HG03354 (cell line): ENCODE results near the gene ZNF256.

Source experiments
- ATAC-seq: cut with Tn5 transposase; IDR thresholded peaks from one replicate; pipeline ENCODE4 v1.9.1; 2021; ENCODE audit warnings: mild to moderate bottlenecking; ENCODE audit not compliant: unreplicated experiment, poor library complexity, severe bottlenecking

The ZNF256 gene

DNA sequence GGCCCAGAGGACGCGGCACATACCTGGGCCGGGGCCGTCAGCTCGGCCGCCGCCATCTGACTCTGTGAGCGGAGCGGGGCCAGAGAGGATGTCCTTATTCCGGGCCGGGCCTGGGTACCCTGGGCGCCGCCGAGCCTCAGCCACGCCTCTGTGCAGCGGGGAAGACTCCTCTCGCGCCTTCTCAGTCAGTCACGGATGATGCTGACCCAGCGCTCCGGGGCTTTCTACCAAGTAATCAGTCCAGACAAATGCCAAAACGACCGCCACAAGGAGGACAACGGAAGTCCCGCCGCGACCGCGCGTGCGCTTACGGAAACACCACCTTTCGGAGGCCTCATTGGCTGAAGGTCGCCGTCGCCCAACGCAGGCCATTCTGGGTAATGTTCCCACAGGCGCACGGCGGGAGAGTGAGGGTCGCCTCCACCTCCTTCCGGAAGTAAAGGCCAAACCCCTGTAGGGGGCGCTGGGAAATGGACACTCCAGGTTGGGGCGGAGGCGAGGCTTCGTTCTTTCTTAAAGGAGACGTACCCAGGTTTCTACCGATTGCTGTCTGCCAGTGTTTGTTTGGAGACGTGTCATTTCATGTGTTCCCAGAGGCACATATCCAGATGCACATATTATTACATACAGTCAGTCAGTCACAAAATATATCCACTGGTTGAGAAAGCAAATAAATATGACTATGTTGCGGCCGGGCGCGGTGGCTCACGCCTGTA is at the start of gene ZNF256:
Gene ZNF256 (minus strand): TSS at position 288 of the 716 bp plus-strand sequence. CDS start 232 bp downstream, at position 56.
- ATAC-seq = peak; percentile 95

DNA sequence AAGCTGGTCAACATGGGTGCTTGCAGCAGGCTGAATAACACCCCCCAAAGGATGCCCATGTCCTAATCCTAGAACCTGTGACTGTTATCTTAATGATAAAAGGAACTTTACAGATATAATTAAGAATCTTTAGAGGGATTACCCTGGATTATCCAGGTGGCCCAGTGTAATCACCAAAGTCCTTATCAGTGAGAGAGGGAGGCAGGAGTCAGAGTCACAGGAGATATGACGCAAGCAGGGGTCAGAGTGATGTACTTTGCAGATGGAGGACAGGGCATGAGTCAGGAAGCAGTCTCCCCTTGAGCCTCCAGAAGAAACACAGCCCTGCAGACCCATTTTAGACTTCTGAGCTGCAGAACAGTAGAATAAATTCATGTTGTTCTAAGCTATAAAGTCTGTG is 45.3 kb upstream of the ZNF256 start:
- no peak for ATAC-seq

DNA sequence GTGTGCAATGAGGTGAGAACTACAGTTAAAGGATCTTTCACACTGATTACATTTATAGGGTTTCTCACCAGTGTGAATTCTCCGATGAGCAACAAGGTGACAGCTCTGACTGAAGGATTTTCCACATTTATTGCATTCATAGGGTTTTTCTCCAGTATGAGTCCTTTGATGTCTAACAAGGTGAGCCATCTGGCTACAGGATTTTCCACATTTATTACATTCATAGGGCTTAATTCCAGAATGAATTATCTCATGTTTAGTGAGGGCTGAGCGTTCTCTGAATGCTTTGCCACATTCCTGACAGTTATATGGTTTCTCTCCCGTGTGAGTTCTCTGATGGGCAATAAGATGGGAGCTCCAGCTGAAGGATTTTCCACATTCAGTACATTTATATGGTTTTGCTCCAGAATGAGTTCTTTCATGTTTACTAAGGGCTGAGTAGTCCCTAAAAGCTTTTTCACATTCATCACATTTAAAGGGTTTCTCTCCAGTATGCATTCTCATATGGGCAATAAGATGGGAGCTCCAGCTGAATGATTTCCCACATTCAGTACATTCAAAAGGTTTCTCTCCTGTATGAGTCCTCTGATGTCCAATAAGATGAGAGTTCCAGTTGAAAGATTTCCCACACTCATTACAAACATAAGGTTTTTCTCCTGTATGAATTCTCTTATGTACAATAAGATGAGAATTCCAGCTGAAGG is 31.2 kb upstream of the ZNF256 start:
- no peak for ATAC-seq

- no peak for ATAC-seq
These were observed 26.9 kb upstream of the ZNF256 start, which contains the start of gene C19orf18 for GRCh38 chr19:57974434-57974833. C19orf18 (minus strand) TSS chr19:57974534; CDS start chr19:57974432, 102 bp downstream.

DNA sequence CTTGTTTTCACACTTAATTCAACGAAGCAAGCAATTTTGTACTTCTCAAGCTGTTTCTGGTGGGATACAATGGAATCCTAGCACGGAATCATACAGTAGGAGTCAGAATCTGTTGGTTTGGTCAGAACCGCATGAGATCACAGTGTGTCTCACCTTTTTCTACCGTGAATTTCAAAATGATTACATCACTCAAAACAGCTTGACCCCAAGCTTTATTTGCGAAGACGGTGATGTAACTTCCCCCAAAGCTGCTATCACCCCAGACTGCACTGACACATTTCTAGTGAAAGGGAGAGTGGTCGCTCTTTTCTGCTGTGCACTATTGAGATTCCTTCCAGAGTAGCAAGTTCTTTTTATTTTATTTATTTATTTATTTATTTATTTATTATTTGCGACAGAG is 17.3 kb upstream of the ZNF256 start:
- ATAC-seq = no peak

GRCh38 chr19:57961785-57962184 is 14.3 kb upstream of the ZNF256 start:
- ATAC-seq = no peak

GRCh38 chr19:57954996-57955395 is 7.5 kb upstream of the ZNF256 start:
- no peak for ATAC-seq

DNA sequence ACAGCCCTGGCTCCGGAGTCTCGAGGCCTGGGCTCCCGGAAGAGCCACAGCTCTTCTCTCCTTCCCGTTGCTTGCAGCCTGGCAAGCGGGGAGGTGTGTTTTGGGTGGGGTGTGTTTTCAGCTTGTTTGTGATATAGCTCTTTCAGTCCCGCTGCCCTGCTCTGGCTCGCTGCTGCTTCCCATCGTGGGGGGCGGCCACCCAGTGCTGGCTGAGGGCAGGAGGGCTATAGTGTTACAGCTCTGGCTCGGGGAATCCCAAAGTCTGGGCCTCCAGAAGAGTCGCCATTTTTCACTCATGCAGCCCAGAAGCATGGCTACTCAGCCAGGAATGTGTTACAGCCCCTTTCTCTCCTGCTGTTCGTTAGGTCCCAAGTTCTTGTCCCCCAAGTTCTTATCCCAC is 2.2 kb upstream of the ZNF256 start:
- ATAC-seq = no peak

GRCh38 chr19:57949296-57949695 is 1.8 kb upstream of the ZNF256 start:
- no peak for ATAC-seq

DNA sequence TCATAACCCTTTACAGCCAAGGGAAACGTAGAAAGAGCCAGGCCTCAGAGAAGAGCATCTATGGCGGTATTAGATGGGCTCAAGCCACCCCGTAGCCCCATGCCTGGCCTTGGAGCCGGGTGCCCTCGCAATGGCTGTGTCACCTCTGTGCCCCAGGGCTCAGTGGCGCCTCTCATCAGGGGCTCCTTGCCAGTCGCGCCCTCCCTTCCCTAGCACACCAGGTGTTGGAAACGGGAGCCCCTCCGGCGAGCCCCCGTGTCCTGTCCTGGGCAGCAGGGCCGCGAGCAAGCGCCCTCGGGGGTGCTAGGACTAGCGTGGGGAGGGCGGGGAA is 453 bp downstream of the ZNF256 start:
- ATAC-seq = peak; percentile 4

DNA sequence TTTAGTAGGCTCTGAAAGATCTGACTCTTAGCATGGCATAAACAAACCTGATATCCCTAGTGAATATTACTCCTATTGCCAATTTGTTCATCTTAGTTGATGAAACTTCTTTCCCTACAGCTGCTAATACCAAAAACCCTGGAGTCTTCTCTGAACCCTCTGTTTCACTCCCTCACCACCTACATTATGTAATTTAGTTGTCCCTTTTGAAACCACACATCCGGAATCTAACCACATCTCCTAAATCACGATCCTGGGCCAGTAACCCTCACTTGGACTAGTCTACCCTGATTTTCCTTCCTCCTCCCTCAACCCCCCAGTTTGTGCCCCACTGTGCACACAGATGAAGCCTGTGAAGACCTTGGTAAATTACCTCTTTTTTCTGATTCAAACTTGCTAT is 1.2 kb downstream of the ZNF256 start:
- no peak for ATAC-seq

- ATAC-seq = no peak
These were observed 5.9 kb downstream of the ZNF256 start for GRCh38 chr19:57941593-57941992.

DNA sequence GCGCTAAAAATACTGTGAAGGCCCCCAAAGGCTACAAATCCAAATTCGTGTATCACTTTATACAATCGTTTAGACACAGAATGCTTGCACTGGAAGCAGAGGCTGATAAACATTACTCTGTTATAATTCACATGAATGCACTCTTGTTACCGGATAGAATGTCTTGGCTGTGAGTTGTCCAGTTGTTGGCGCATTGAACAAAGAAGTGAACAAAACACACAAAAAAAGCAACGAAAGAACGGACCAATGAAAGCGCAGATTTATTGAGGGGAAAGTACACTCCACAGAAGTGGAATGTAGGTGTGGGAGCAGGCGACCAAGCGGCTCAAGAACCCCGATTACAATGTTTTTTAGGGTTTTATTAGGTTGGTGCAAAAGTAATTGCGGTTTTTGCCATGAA is 11.8 kb downstream of the ZNF256 start:
- ATAC-seq = no peak

DNA sequence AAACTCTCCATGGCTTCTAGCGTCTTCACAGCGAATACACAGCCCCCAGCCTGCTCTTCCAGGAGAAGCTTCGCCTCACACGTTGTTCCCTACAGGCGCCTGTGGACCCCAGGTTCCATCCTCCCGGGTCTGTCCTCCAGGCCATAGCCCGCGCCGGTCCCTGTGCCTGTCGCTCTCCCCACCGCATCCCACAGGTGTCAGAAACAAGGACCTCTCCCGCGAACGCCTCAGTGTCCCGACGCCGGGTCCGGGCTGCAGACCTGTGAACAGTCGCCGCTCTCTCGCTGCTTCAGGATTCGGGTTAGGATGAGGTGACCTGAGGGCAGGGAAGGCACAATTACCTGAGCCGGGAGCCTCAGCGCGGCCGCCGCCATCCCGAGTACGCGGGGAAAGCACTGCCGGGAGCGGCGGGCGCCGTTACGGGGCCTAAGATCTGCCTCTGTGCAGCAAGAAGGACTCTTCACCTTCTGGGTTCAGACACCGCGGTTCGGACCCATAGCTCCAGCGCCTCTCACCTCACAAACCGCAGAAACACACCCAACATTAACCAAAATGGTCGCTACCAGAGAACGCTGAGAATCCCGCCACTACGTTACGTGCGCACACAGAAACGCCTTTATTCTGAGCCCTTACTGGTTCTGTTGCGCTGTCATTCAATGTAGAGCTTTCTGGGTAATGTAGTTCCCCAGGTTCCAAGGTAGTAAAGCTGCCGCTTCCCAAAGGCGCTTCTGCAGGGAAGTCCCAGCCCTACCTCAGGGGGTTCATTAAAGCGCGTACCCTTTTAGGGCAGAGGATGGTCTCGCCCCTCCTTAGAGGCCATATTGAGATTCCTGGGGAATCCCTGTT is 12.5 kb downstream of the ZNF256 start, which contains the start of gene ZNF418:
Gene ZNF418 (minus strand): TSS at position 583 of the 846 bp plus-strand sequence. CDS start 1,580 bp downstream, outside the sequence.
- ATAC-seq = peak; percentile 50

DNA sequence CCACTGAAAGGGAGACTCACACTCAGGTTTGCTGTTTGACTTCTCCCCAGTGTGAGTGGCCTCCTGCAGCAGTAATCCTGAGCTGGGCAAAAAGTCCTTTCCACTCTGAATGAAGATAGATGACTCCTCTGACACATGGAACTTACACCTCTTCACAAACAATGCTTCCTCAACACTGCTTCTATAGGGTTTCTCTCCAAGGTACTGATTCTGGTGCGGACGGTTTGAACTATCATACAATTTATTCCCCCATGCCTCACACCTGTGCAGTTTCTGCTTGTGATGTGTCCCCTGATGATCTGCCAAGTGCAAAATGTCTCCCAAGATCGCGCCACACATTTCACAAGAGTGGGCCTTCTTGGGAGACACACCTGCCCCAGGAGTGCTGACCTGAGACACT is 19.9 kb downstream of the ZNF256 start:
- no peak for ATAC-seq

DNA sequence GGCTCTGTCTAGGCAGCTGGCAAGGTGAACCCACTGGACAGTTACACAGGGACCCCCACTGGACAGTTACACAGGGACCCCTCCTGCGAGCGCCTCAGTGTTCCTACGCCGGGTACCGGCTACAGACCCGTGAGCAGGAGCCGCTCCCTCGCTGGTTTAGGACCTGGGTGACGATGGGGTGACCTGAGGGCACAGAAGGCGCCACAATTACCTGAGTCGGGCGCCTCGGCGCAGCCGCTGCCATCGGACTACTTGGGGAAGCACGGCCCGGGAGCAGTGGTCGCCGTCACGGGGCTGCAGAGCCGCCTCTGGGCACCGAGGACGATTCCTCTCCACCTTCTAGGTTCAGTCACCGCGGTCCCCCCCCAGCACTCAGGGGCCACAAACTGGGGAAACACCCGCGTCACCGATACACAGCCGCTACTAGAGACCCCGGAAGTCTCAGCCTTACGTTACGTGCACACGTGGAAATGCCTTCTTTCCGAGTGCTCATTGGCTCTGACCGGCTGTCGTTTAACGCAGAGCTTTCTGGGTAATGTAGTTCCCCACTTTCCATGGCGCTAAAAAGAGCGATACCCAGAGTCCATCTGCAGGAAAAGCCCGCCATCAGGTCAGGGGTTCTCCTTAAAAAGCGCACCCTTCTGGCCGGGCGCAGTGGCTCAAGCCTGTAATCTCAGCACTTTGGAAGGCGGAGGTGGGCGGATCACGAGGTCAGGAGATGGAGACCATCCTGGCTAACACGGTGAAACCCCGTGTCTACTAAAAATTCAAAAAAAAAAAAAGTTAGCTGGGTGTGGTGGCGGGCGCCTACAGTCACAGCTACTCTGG is 31.1 kb downstream of the ZNF256 start, which contains the start of gene ZNF417:
Gene ZNF417 (minus strand): TSS at position 425 of the 828 bp plus-strand sequence. CDS start 181 bp downstream, at position 244.
- ATAC-seq = peak; percentile 98

DNA sequence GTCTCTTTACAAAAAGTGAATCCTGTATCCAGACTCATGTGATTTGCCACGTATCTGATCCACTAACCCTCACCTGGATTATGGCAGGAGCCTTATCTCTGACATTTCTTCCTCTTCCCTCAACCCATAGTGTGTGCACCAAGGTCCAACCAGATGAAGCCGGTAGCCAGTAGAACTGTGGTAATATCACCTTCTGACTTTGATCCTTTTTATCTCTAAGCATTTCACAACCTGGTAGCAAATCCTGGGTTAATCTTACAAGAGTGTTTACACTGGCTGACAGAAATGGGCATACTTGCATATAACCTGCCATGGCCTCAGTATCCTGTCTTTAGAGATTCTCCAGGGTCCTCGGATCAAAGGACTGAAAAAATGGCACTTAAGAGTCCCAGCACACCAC is 33.0 kb downstream of the ZNF256 start:
- ATAC-seq = no peak

DNA sequence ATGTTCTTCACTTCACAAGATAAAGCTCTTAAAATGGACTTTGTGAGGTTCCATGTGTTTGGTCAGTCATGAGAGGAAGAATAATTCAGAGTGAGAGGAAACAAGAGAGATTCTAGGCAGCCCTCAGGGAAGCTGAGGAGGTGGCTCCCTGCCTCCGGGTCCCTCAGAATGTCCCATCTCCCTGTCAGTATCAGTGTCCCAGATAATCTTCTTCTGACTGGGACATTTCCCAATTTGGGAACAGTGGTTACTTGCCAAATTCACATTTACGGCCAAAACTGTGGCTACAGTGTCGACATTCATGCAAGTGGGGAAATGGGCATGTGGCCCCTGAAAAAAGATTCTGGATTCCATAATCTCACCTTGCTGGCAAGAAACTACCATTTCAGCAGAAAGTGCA is 40.1 kb downstream of the ZNF256 start:
- no peak for ATAC-seq

- ATAC-seq = no peak
These were observed 42.2 kb downstream of the ZNF256 start for GRCh38 chr19:57905258-57905657.
